GM12878 (cell line): ENCODE data around the gene PDE6B. TPM values are rescaled to one million over a fixed set of nuclear protein-coding genes. Genes with fewer than 3 reads are reported as not detected.

ENCODE experiments used
- ATAC-seq: fragments of 200-7000 bp; cut with Tn5 transposase; 3 replicates; pipeline ENCODE4 v1.9.1; 2020; ENCODE audit warnings: mild to moderate bottlenecking, moderate library complexity
- BruUV-seq: library from RNA; stranded (reverse); fragments of 400-500 nt; replicated peaks from 2 replicates; lab custom pipeline; 2021; lab: Mats Ljungman, UMichigan
- CTCF ChIA-PET: fragments of 300-600 bp; sonication (Branson Sonifier 250); formaldehyde crosslinking; extraction: SDS; loops from one replicate; lab custom pipeline; 2021; ENCODE audit warnings: inconsistent platforms; lab: Yijun Ruan, JAX
- POLR2A ChIA-PET: fragments of 350-600 bp; formaldehyde crosslinking; extraction: SDS; loops from one replicate; lab custom pipeline; 2021; ENCODE audit warnings: inconsistent platforms; lab: Charles Lee
- RAD21 ChIA-PET: fragments of 300-600 bp; sonication (Branson Sonifier 250); formaldehyde crosslinking; loops from one replicate; lab custom pipeline; 2023; ENCODE audit warnings: antibody characterized with exemption; ENCODE audit not compliant: unreplicated experiment; lab: Charles Lee
- SMC1A ChIA-PET: fragments of 300-600 bp; sonication (Branson Sonifier 250); formaldehyde crosslinking; loops from one replicate; lab custom pipeline; 2023; ENCODE audit not compliant: unreplicated experiment, uncharacterized antibody; lab: Charles Lee
- DNase-seq: peaks from one replicate; pipeline ENCODE4 v3.0.0-alpha.2; 2011; ENCODE audit warnings: low read depth, low spot score
- FAIRE-seq: peaks from 3 replicates; lab custom pipeline; 2011; peaks lifted over from hg19 to GRCh38; lab: Jason Lieb, UNC
- H2AFZ ChIP-seq: 2 replicates; pipeline ENCODE4 v1.6.0; 2011; ENCODE audit warnings: low read depth, low read length, control low read depth; ENCODE audit not compliant: control insufficient read depth
- H3K27ac ChIP-seq: 2 replicates; pipeline ENCODE4 v1.5.1; 2011; ENCODE audit warnings: control low read depth; ENCODE audit not compliant: control insufficient read depth, insufficient read depth
- H3K27me3 ChIP-seq, 2 experiments: replicated peaks in 1 of 2; 2 replicates each; pipeline versions ENCODE4 v1.6.0 to v1.6.1; 2011; ENCODE audit warnings: low read length in 1 of 2; ENCODE audit not compliant: control insufficient read depth in 2 of 2, insufficient read depth in 2 of 2
- H3K36me3 ChIP-seq, 2 experiments: 2 replicates each; pipeline ENCODE4 v1.5.1; 2011; ENCODE audit warnings: low read length in 1 of 2; ENCODE audit not compliant: control insufficient read depth in 2 of 2, insufficient read depth in 2 of 2
- H3K4me1 ChIP-seq: 2 replicates; pipeline ENCODE4 v1.6.1; 2011; ENCODE audit warnings: mild to moderate bottlenecking, low read length, moderate library complexity, mixed read lengths; ENCODE audit not compliant: control insufficient read depth, insufficient read depth
- H3K4me2 ChIP-seq: 2 replicates; pipeline ENCODE4 v1.6.0; 2011; ENCODE audit warnings: control low read depth; ENCODE audit not compliant: control insufficient read depth, insufficient read depth
- H3K4me3 ChIP-seq: fragments of 200-600 bp; sonication (generic); 2 replicates; pipeline ENCODE4 v1.5.1; 2016
- H3K79me2 ChIP-seq: 2 replicates; pipeline ENCODE4 v1.6.0; 2011; ENCODE audit warnings: low read length; ENCODE audit not compliant: control insufficient read depth, insufficient read depth
- H3K9ac ChIP-seq: 2 replicates; pipeline ENCODE4 v1.8.0; 2011; ENCODE audit warnings: low read length, control low read depth, mixed read lengths; ENCODE audit not compliant: control insufficient read depth, insufficient read depth
- H3K9me3 ChIP-seq: replicated peaks from 3 replicates; pipeline ENCODE4 v1.5.1; 2011; ENCODE audit warnings: mild to moderate bottlenecking, low read length; ENCODE audit not compliant: control insufficient read depth, insufficient read depth
- H4K20me1 ChIP-seq: 2 replicates; pipeline ENCODE4 v1.6.0; 2011; ENCODE audit not compliant: control insufficient read depth, insufficient read depth
- BCL11A ChIP-seq: IDR thresholded peaks from 2 replicates; pipeline ENCODE4 v1.6.1; 2011; ENCODE audit warnings: low read depth, low read length
- CBX5 ChIP-seq: sonication (generic); IDR thresholded peaks from 2 replicates; pipeline ENCODE4 v1.6.1; 2016; ENCODE audit warnings: low read depth, moderate library complexity, mild to moderate bottlenecking, inconsistent platforms
- IKZF2 ChIP-seq, 2 experiments: fragments of 450-650 bp; IDR thresholded peaks; 2 replicates each; pipeline ENCODE4 v1.6.1; 2017; ENCODE audit warnings: mild to moderate bottlenecking in 2 of 2, moderate library complexity in 2 of 2
- JUNB ChIP-seq: IDR thresholded peaks from 2 replicates; pipeline ENCODE4 v1.6.1; 2016; ENCODE audit warnings: antibody characterized with exemption, mild to moderate bottlenecking
- MLLT1 ChIP-seq: fragments of 450-650 bp; IDR thresholded peaks from 2 replicates; pipeline ENCODE4 v1.6.1; 2016; ENCODE audit warnings: mild to moderate bottlenecking
- NFYA ChIP-seq: IDR thresholded peaks from 2 replicates; pipeline ENCODE4 v1.6.1; 2011; ENCODE audit warnings: low read depth, mild to moderate bottlenecking, low read length, improper control_type of control experiment, borderline replicate concordance
- NFYB ChIP-seq: IDR thresholded peaks from 2 replicates; pipeline ENCODE4 v1.6.1; 2011; ENCODE audit warnings: low read depth, mild to moderate bottlenecking, low read length, improper control_type of control experiment, moderate library complexity; ENCODE audit not compliant: insufficient read depth
- NR2C1 ChIP-seq: fragments of 450-650 bp; IDR thresholded peaks from 2 replicates; pipeline ENCODE4 v1.6.1; 2017; ENCODE audit warnings: antibody characterized with exemption, mild to moderate bottlenecking, moderate library complexity
- PML ChIP-seq: IDR thresholded peaks from 2 replicates; pipeline ENCODE4 v1.6.1; 2012; ENCODE audit warnings: low read length, inconsistent platforms
- RAD51 ChIP-seq: fragments of 450-650 bp; IDR thresholded peaks from 2 replicates; pipeline ENCODE4 v1.6.1; 2016; ENCODE audit warnings: moderate library complexity, mild to moderate bottlenecking, inconsistent platforms
- SPI1 ChIP-seq: IDR thresholded peaks from 2 replicates; pipeline ENCODE4 v1.6.1; 2011; ENCODE audit warnings: low read depth, mild to moderate bottlenecking, low read length, moderate library complexity, borderline replicate concordance; ENCODE audit not compliant: insufficient read depth
- SUZ12 ChIP-seq: fragments of 200-600 bp; sonication (generic); IDR thresholded peaks from one replicate; pipeline ENCODE4 v1.6.1; 2018; ENCODE audit warnings: antibody characterized with exemption, mild to moderate bottlenecking; ENCODE audit not compliant: unreplicated experiment
- ZNF592 ChIP-seq: fragments of 450-650 bp; IDR thresholded peaks from 2 replicates; pipeline ENCODE4 v1.6.1; 2017; ENCODE audit warnings: mild to moderate bottlenecking, moderate library complexity
- WGBS: methylation state at CpG from one replicate; pipeline ENCODE4 v1.1.6; 2016; ENCODE audit warnings: low lambda C conversion rate; ENCODE audit not compliant: insufficient replicate concordance, insufficient coverage; ENCODE audit errors: missing lambda C conversion rate; 5-methylcytosine and 5-hydroxymethylcytosine counted together
- in situ Hi-C: fragments of 300-500 bp; cut with MboI; formaldehyde crosslinking; loops from 9 replicates; pipeline ENCODE4 v1.14.3; 2018; ENCODE audit warnings: mixed read lengths
- intact Hi-C: fragments of 100-400 bp; cut with micrococcal nuclease; formaldehyde crosslinking; loops from one replicate; pipeline ENCODE4 v1.14.2; 2022; ENCODE audit not compliant: unreplicated experiment
- polyA plus RNA-seq, 11 experiments: library from polyadenylated mRNA; depleted of rRNA in 4 of 11; unstranded in 6 of 11; stranded (reverse) in 5 of 11; fragments of >200 nt; fragmentation: Nextera tagmentation in 4 of 11; fragmentation: Illumina TruSeq in 1 of 11; extraction: Ambion mirVana in 4 of 11; extraction: Trizol in 1 of 11; gene quantifications; 1 replicate in 1 of 11; 2 replicates in 10 of 11; pipeline versions ENCODE4 v1.2.1 to v1.2.3, GENCODE V29; 2011 to 2016; ENCODE audit warnings: inconsistent platforms in 2 of 11, missing spikeins in 2 of 11, low read depth in 1 of 11
- total RNA-seq, 4 experiments: library from RNA; depleted of rRNA in 3 of 4; stranded (reverse); fragments of >200 nt in 3 of 4; fragmentation: Illumina TruSeq in 1 of 4; extraction: Trizol in 1 of 4; gene quantifications; 2 replicates each; pipeline versions ENCODE4 v1.2.1 to v1.2.3, GENCODE V29; 2013 to 2021

PDE6B gene
- total and polyA plus RNA-seq, 10 of the 15 experiments (the other 5 are each of a cell fraction or from before 2014, with no cell fraction given), result 2.6 to 6.4 (median 3.8) TPM

GRCh38 chr4:647481-647880, 22.1 kb downstream of the PDE6B start:
- Histone ChIP-seq H3K4me2 (no peak overlapping the region), H3K79me2 (no peaks in the 10 kb centered on the region), H2AFZ (no peak overlapping the region), H3K4me3 (no peak overlapping the region), H3K27ac (no peak overlapping the region), H3K9me3 (no peaks in the 10 kb centered on the region; the same call in 2 of the 3 replicates), H3K9ac (no peak overlapping the region), H4K20me1 (no peaks in the 10 kb centered on the region), H3K4me1 (no peaks in the 10 kb centered on the region), H3K27me3 (no peaks in the 10 kb centered on the region), H3K36me3 (no peaks in the 10 kb centered on the region)
- RAD21 ChIA-PET, result no interaction called here
- ATAC-seq, result no peak
- in situ Hi-C loops (no loop called here), intact Hi-C loops (no loop called here)
- POLR2A ChIA-PET, result no interaction called here
- TF ChIP-seq IKZF2 (IDR thresholded peaks at IDR 0.05) (no peak), NR2C1 (no peak), PML (no peak), MLLT1 (no peak), JUNB (no peak), NFYA (no peak), NFYB (no peak), RAD51 (no peak), SUZ12 (no peak), CBX5 (no peak), SPI1 (no peak), ZNF592 (no peak), BCL11A (no peak)
- no peak for DNase-seq
- BruUV-seq, result no TSS peak
- CTCF ChIA-PET, result interaction anchor here (0.5 kb wide), 1 partner anchor 698 kb away, joined by 3 read pairs; no protein-coding TSS in a partner anchor
- no peak for FAIRE-seq
- 54% methylated on average over 12 of the region's 13 CpGs for WGBS
- SMC1A ChIA-PET, result no interaction called here
